H9 (cell line): ENCODE measurements around the gene TLK1. TPM values are rescaled to one million over a fixed set of nuclear protein-coding genes. Genes with fewer than 3 reads are reported as not detected.

Experiments used
- DNase-seq: peaks from one replicate; pipeline ENCODE4 v3.0.0-alpha.2; 2017
- H2AFZ ChIP-seq: one replicate; pipeline ENCODE4 v1.6.1; 2013; ENCODE audit warnings: mild to moderate bottlenecking, low read length, control low read depth, moderate library complexity
- H2AK5ac ChIP-seq: 2 replicates; pipeline ENCODE4 v1.6.1; 2013; ENCODE audit warnings: low read length, control low read depth, mixed read lengths; ENCODE audit not compliant: insufficient read length
- H2BK120ac ChIP-seq: one replicate; pipeline ENCODE4 v1.6.1; 2013; ENCODE audit warnings: low read depth, mild to moderate bottlenecking, low read length, control low read depth, inconsistent platforms; ENCODE audit not compliant: poor library complexity, severe bottlenecking
- H2BK12ac ChIP-seq: 2 replicates; pipeline ENCODE4 v1.6.1; 2013; ENCODE audit warnings: low read length, control low read depth, mixed read lengths, low read depth; ENCODE audit not compliant: insufficient read length
- H2BK15ac ChIP-seq: 2 replicates; pipeline ENCODE4 v1.6.1; 2013; ENCODE audit warnings: low read depth, low read length, control low read depth
- H2BK20ac ChIP-seq: one replicate; pipeline ENCODE4 v1.6.1; 2013; ENCODE audit warnings: low read depth, mild to moderate bottlenecking, low read length, control low read depth, inconsistent platforms; ENCODE audit not compliant: poor library complexity, severe bottlenecking
- H2BK5ac ChIP-seq: 2 replicates; pipeline ENCODE4 v1.6.1; 2013; ENCODE audit warnings: low read length, control low read depth, mixed read lengths; ENCODE audit not compliant: insufficient read length
- H3K14ac ChIP-seq: 2 replicates; pipeline ENCODE4 v1.6.1; 2013; ENCODE audit warnings: low read length, control low read depth; ENCODE audit not compliant: insufficient read depth
- H3K18ac ChIP-seq: 2 replicates; pipeline ENCODE4 v1.6.1; 2013; ENCODE audit warnings: low read depth, mild to moderate bottlenecking, mixed read lengths, low read length, control low read depth; ENCODE audit not compliant: insufficient read length
- H3K23ac ChIP-seq: 2 replicates; pipeline ENCODE4 v1.6.1; 2013; ENCODE audit warnings: low read length, control low read depth, mixed read lengths, low read depth; ENCODE audit not compliant: insufficient read length
- H3K23me2 ChIP-seq: 2 replicates; pipeline ENCODE4 v1.6.1; 2013; ENCODE audit warnings: low read depth, mild to moderate bottlenecking, mixed read lengths, low read length, control low read depth; ENCODE audit not compliant: insufficient read length, poor library complexity, severe bottlenecking
- H3K27ac ChIP-seq: 2 replicates; pipeline ENCODE4 v1.5.1; 2013; ENCODE audit warnings: low read length, control low read depth, mixed read lengths, low read depth; ENCODE audit not compliant: insufficient read length
- H3K27me3 ChIP-seq: 2 replicates; pipeline ENCODE4 v1.6.1; 2013; ENCODE audit warnings: low read length, control low read depth, inconsistent platforms; ENCODE audit not compliant: insufficient read depth
- H3K4ac ChIP-seq: 2 replicates; pipeline ENCODE4 v1.6.1; 2013; ENCODE audit warnings: low read depth, mild to moderate bottlenecking, control low read depth, inconsistent platforms, low read length, moderate library complexity
- H3K4me1 ChIP-seq: 2 replicates; pipeline ENCODE4 v1.6.1; 2013; ENCODE audit warnings: low read length, control low read depth, inconsistent platforms; ENCODE audit not compliant: insufficient read depth
- H3K4me2 ChIP-seq: 2 replicates; pipeline ENCODE4 v1.6.1; 2013; ENCODE audit warnings: low read length, control low read depth, mixed read lengths; ENCODE audit not compliant: insufficient read length, insufficient read depth
- H3K56ac ChIP-seq: 2 replicates; pipeline ENCODE4 v1.6.1; 2013; ENCODE audit warnings: low read depth, mild to moderate bottlenecking, mixed read lengths, low read length, control low read depth; ENCODE audit not compliant: insufficient read length
- H3K79me1 ChIP-seq: 2 replicates; pipeline ENCODE4 v1.6.1; 2013; ENCODE audit warnings: low read depth, mild to moderate bottlenecking, moderate library complexity, low read length, control low read depth, inconsistent platforms; ENCODE audit not compliant: insufficient read depth, poor library complexity, severe bottlenecking
- H3K79me2 ChIP-seq: 2 replicates; pipeline ENCODE4 v1.6.1; 2013; ENCODE audit warnings: low read length, control low read depth, inconsistent platforms; ENCODE audit not compliant: insufficient read depth
- H3K9ac ChIP-seq: 2 replicates; pipeline ENCODE4 v1.6.1; 2013; ENCODE audit warnings: low read length, control low read depth, mixed read lengths; ENCODE audit not compliant: insufficient read length; ENCODE audit errors: extremely low read depth
- H3K9me3 ChIP-seq: one replicate; pipeline ENCODE4 v1.6.1; 2013; ENCODE audit warnings: low read depth, low read length, inconsistent platforms; ENCODE audit not compliant: control insufficient read depth
- H3T11ph ChIP-seq: one replicate; pipeline ENCODE4 v1.6.1; 2013; ENCODE audit warnings: mild to moderate bottlenecking, low read length, control low read depth, inconsistent platforms
- H4K20me1 ChIP-seq: one replicate; pipeline ENCODE4 v1.6.1; 2013; ENCODE audit not compliant: control insufficient read depth, insufficient read length, insufficient read depth
- H4K5ac ChIP-seq: 2 replicates; pipeline ENCODE4 v1.6.1; 2013; ENCODE audit warnings: low read depth, mild to moderate bottlenecking, mixed read lengths, low read length, control low read depth; ENCODE audit not compliant: insufficient read length
- H4K8ac ChIP-seq: replicated peaks from 2 replicates; pipeline ENCODE4 v1.6.1; 2013; ENCODE audit warnings: low read length, control low read depth, mixed read lengths, low read depth; ENCODE audit not compliant: insufficient read length
- H4K91ac ChIP-seq: 2 replicates; pipeline ENCODE4 v1.6.1; 2013; ENCODE audit warnings: low read depth, mild to moderate bottlenecking, moderate library complexity, mixed read lengths, low read length, control low read depth; ENCODE audit not compliant: insufficient read length
- H3K27ac Mint-ChIP-seq, 3 experiments: 2 replicates in 2 of 3; 3 replicates in 1 of 3; pipeline ENCODE4 v1.8.0; 2020 to 2021; ENCODE audit warnings: mixed read lengths in 3 of 3, mild to moderate bottlenecking in 1 of 3, moderate library complexity in 1 of 3
- H3K27me3 Mint-ChIP-seq: 2 replicates; pipeline ENCODE4 v1.8.0; 2021; ENCODE audit warnings: low read depth, mild to moderate bottlenecking, moderate library complexity, mixed read lengths
- H3K36me3 Mint-ChIP-seq, 3 experiments: 2 replicates in 2 of 3; 3 replicates in 1 of 3; pipeline ENCODE4 v1.8.0; 2020 to 2021; ENCODE audit warnings: low read depth in 3 of 3, mixed read lengths in 3 of 3; ENCODE audit not compliant: insufficient read depth in 1 of 3
- H3K4me1 Mint-ChIP-seq, 2 experiments: 2 replicates each; pipeline ENCODE4 v1.8.0; 2020; ENCODE audit warnings: mixed read lengths in 2 of 2
- H3K4me3 Mint-ChIP-seq, 2 experiments: 2 replicates in 1 of 2; 3 replicates in 1 of 2; pipeline ENCODE4 v1.8.0; 2020 to 2021; ENCODE audit warnings: mild to moderate bottlenecking in 2 of 2, mixed read lengths in 2 of 2, moderate library complexity in 1 of 2
- H3K9me3 Mint-ChIP-seq, 2 experiments: 2 replicates in 1 of 2; 3 replicates in 1 of 2; pipeline ENCODE4 v1.8.0; 2020; ENCODE audit warnings: mild to moderate bottlenecking in 2 of 2, mixed read lengths in 2 of 2, moderate library complexity in 1 of 2
- CTCF ChIP-seq: fragments of 200-600 bp; sonication (generic); conservative IDR thresholded peaks from 3 replicates; pipeline ENCODE4 v1.8.0; 2021; ENCODE audit warnings: antibody characterized with exemption, mild to moderate bottlenecking
- WGBS: extraction: QIAGEN DNeasy Blood & Tissue Kit; methylation state at CpG from one replicate; pipeline ENCODE4 v1.1.7; 2013; ENCODE audit warnings: missing lambda C conversion rate, low lambda C conversion rate, mixed read lengths; ENCODE audit not compliant: insufficient read length; ENCODE audit errors: extremely low coverage; 5-methylcytosine and 5-hydroxymethylcytosine counted together
- total RNA-seq: library from RNA; stranded (reverse); gene quantifications from 2 replicates; pipeline ENCODE4 v1.2.1, GENCODE V29; 2021

Gene TLK1
- total RNA-seq, 1 experiment from 2014 or later, result 112 TPM

DNA sequence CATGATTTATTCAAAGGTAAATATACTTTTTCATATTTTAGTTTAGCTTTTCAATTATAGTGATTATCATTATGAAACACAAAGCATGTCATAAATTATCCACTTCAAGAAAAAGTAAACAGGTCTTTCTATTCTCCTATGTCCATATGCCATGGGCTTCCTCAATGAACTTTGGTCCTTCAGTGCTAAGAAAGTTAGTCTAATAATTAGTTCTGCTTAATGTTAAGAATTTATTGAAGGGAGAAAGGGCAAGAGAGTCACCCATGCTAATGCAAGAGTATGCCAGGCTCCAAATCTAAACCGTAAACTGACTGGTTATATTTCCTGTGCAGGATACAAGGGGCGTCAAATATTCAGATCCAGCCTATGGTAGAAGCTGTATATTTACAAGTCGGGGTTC lies 135.5 kb downstream of the TLK1 start:
- no peak overlapping the region for H3K4ac ChIP-seq
- no CpG with 5 or more reads among the region's 3 CpGs for WGBS

More for the DNA sequence above, 135.5 kb downstream of the TLK1 start:
- H3K27ac Mint-ChIP-seq, result peak overlapping the region in 1 of 3 experiments; percentile 41; a peak in 1 of 7 replicates
- Histone ChIP-seq H3K27ac (no peak overlapping the region), H2AFZ (no peak overlapping the region), H2BK12ac (no peak overlapping the region), H3K27me3 (no peaks in the 10 kb centered on the region), H3K9me3 (no peaks in the 10 kb centered on the region), H2BK15ac (no peak overlapping the region), H2BK20ac (no peak overlapping the region), H3T11ph (no peak overlapping the region), H4K20me1 (no peaks in the 10 kb centered on the region), H3K14ac (no peak overlapping the region), H3K79me1 (no peaks in the 10 kb centered on the region), H3K79me2 (no peaks in the 10 kb centered on the region), H2BK120ac (no peak overlapping the region), H4K5ac (no peak overlapping the region), H3K18ac (no peak overlapping the region), H3K23ac (no peak overlapping the region), H3K23me2 (no peaks in the 10 kb centered on the region), H3K9ac (no peak overlapping the region), H2AK5ac (no peak overlapping the region), H4K8ac (no peak overlapping the region), H3K4me1 (no peaks in the 10 kb centered on the region), H3K4me2 (no peak overlapping the region), H4K91ac (no peak overlapping the region), H3K56ac (no peak overlapping the region), H2BK5ac (no peak overlapping the region)
- no peak for TF ChIP-seq CTCF
- no peaks in the 10 kb centered on the region for H3K27me3 Mint-ChIP-seq
- peaks cover 6 to 9% of the 10 kb centered on the region in 2 experiments for H3K4me1 Mint-ChIP-seq
- no peak overlapping the region for H3K4me3 Mint-ChIP-seq
- peaks cover 17 to 45% (median 29%) of the 10 kb centered on the region in 3 experiments; a peak in 6 of 7 replicates for H3K36me3 Mint-ChIP-seq
- no peaks in the 10 kb centered on the region for H3K9me3 Mint-ChIP-seq
- DNase-seq, result no peak
